Keratinocyte (primary cell): ENCODE data around the gene SHLD2.
"Not testable (repeated sequence)": the region's sequence is repeated elsewhere in the genome, so short reads cannot be mapped to it uniquely, and the experiment has no call there.

ENCODE experiments used
- CTCF ChIP-seq, 3 experiments: IDR thresholded peaks in 1 of 3; conservative IDR thresholded peaks in 1 of 3; optimal IDR thresholded peaks in 1 of 3; 2 replicates in 2 of 3; 3 replicates in 1 of 3; pipeline versions ENCODE3 to v1.5.1; 2011; ENCODE audit warnings: low read length in 3 of 3, mild to moderate bottlenecking in 3 of 3, moderate library complexity in 2 of 3, control low read depth in 1 of 3, inconsistent platforms in 1 of 3; ENCODE audit not compliant: insufficient read depth in 2 of 3; ENCODE audit errors: extremely low read depth in 1 of 3
- EZH2 ChIP-seq: IDR thresholded peaks from one replicate; pipeline ENCODE4 v1.6.1; 2012; ENCODE audit warnings: inconsistent platforms, mild to moderate bottlenecking, low read length, moderate library complexity

DNA sequence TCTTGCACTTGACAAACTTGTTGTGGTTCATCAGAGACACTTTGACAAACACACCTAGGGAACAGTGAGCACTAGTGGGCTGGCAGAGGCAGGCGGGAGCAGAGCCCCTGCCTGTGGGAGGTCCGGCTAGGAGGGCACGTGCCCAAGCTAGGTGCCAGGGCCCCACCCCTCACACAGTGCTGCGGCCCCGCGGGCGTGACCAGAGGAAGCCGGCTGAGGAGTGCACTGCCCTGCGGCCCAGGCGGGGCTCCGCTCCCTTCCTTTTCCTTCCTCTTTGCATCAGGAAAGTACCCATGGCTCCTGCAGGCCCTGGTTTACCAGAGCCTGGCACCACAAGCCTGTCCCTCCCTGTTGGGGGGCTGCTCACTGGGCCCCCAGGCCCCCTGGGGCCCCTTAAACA, 121.1 kb downstream of the SHLD2 start:
- TF ChIP-seq CTCF (optimal IDR thresholded peaks at IDR 0.05 in 1 of 3, IDR thresholded peaks at IDR 0.05 in 1 of 3, conservative IDR thresholded peaks at IDR 0.05 in 1 of 3; ENCODE audit: extremely low read depth in 1 of 3, insufficient read depth in 2 of 3, low read length in 3 of 3); EZH2: not testable (repeated sequence)
